ENCODE data around the gene UFD1. TPM values are rescaled to one million over a fixed set of nuclear protein-coding genes. Genes with fewer than 3 reads are reported as not detected.

The UFD1 gene
- total and polyA plus RNA-seq, 4 experiments from 2014 or later: 42.0 to 126 (median 65.0) TPM

- CTCF ChIA-PET (ENCODE audit: partially characterized antibody): no interaction called here
- no peak overlapping the region for H3K27ac ChIP-seq (ENCODE audit: low read depth, low read length)
- H3K27me3 ChIP-seq (ENCODE audit: insufficient read depth, low read length): no peaks in the 10 kb centered on the region
- no peaks in the 10 kb centered on the region for H3K9me3 ChIP-seq (ENCODE audit: control insufficient read depth in 1 of 2, low read length in 2 of 2)
- H3K4me3 ChIP-seq (ENCODE audit: low read length in 2 of 2): no peak overlapping the region
- Mint-ChIP-seq H3K4me3 (no peak overlapping the region), H3K27me3 (no peaks in the 10 kb centered on the region), H3K27ac (peak overlapping the region in 1 of 7 donors; percentile 41), H3K36me3 (peaks cover 55 to 64% of the 10 kb centered on the region in 2 donors), H3K9me3 (peaks cover 0 to 1% (median 0%) of the 10 kb centered on the region in 8 donors), H3K4me1 (peaks cover 8 to 19% (median 12%) of the 10 kb centered on the region in 4 donors)
- no peaks in the 10 kb centered on the region for H3K4me1 ChIP-seq (ENCODE audit: insufficient read depth, low read length)
- intact Hi-C loops (cut with micrococcal nuclease): no loop called here
- peaks cover 53% of the 10 kb centered on the region for H3K36me3 ChIP-seq (ENCODE audit: insufficient read depth, low read length)
- no peak for DNase-seq
- POLR2A ChIA-PET (ENCODE audit: partially characterized antibody): no interaction called here
These were observed 71.1 kb downstream of the UFD1 start for GRCh38 chr22:19407649-19408606.

DNA sequence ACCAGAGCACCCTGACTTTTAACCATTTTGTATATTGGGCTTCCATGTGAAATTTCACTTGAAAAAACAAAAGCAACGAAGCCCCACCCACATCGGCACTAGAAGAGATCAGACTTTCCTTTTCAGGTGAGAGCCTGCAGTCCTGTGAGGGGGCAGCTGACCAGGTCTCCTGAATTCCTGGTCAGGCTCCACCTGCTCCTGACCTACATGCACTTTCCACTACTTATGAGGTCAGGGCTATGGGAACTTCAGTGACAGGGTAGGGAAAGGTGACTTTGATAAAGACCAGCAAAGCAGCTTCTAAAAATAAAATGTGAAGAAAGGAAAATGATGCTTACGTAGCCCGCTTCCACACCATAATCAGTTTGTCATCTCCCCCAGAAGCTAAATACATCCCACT, 72.1 kb downstream of the UFD1 start:
- no peaks in the 10 kb centered on the region for H3K27me3 ChIP-seq (ENCODE audit: insufficient read depth, low read length)
- Mint-ChIP-seq H3K27me3 (no peaks in the 10 kb centered on the region), H3K9me3 (peaks cover 0 to 1% (median 0%) of the 10 kb centered on the region in 8 donors), H3K4me3 (no peak overlapping the region), H3K36me3 (peaks cover 58 to 70% of the 10 kb centered on the region in 2 donors), H3K27ac (peak overlapping the region in 1 of 7 donors; percentile 47), H3K4me1 (peaks cover 3 to 9% (median 5%) of the 10 kb centered on the region in 4 donors)
- intact Hi-C loops (cut with micrococcal nuclease): no loop called here
- ChIA-PET CTCF (ENCODE audit: partially characterized antibody) (no interaction called here), POLR2A (ENCODE audit: partially characterized antibody) (no interaction called here)
- peaks cover 54% of the 10 kb centered on the region for H3K36me3 ChIP-seq (ENCODE audit: insufficient read depth, low read length)
- DNase-seq: no peak
- H3K27ac ChIP-seq (ENCODE audit: low read depth, low read length): no peak overlapping the region
- H3K4me3 ChIP-seq (ENCODE audit: low read length in 2 of 2): no peak overlapping the region
- no peaks in the 10 kb centered on the region for H3K4me1 ChIP-seq (ENCODE audit: insufficient read depth, low read length)
- no peaks in the 10 kb centered on the region for H3K9me3 ChIP-seq (ENCODE audit: control insufficient read depth in 1 of 2, low read length in 2 of 2)

GRCh38 chr22:19406281-19406811, 72.6 kb downstream of the UFD1 start:
- Mint-ChIP-seq H3K4me3 (no peak overlapping the region), H3K36me3 (peaks cover 59 to 75% of the 10 kb centered on the region in 2 donors), H3K27ac (peak overlapping the region in 1 of 7 donors; percentile 36), H3K27me3 (no peaks in the 10 kb centered on the region), H3K9me3 (peaks cover 0 to 1% (median 0%) of the 10 kb centered on the region in 8 donors), H3K4me1 (peaks cover under 1 to 4% (median 2%) of the 10 kb centered on the region in 4 donors)
- intact Hi-C loops (cut with micrococcal nuclease): no loop called here
- no peaks in the 10 kb centered on the region for H3K27me3 ChIP-seq (ENCODE audit: insufficient read depth, low read length)
- H3K36me3 ChIP-seq (ENCODE audit: insufficient read depth, low read length): peaks cover 58% of the 10 kb centered on the region
- no peaks in the 10 kb centered on the region for H3K9me3 ChIP-seq (ENCODE audit: control insufficient read depth in 1 of 2, low read length in 2 of 2)
- no peak overlapping the region for H3K27ac ChIP-seq (ENCODE audit: low read depth, low read length)
- no peak for DNase-seq
- CTCF ChIA-PET (ENCODE audit: partially characterized antibody): no interaction called here
- H3K4me3 ChIP-seq (ENCODE audit: low read length in 2 of 2): no peak overlapping the region
- POLR2A ChIA-PET (ENCODE audit: partially characterized antibody): no interaction called here
- H3K4me1 ChIP-seq (ENCODE audit: insufficient read depth, low read length): no peaks in the 10 kb centered on the region

DNA sequence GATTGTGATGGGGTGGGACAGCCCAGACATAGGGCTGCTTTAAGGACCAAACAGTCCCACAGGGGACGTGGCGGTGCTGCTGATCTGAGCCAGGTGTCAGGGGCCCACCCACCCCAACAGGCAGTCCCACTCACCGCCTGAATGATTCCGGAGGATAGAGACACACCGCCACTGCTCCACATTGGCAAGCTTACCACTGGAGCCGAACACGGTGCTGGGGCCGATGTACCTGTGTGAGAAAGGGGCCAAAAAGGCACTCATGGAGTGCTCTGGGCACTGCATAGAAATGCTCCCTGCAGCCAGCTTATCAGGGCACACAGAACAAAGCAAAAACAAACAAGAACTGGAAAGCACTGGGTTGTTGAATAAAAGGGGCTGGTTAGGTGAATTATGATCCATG, 73.3 kb downstream of the UFD1 start:
- no peak overlapping the region for H3K4me3 Mint-ChIP-seq
- H3K27ac Mint-ChIP-seq: no peak overlapping the region
- H3K36me3 ChIP-seq (ENCODE audit: insufficient read depth, low read length): peaks cover 55% of the 10 kb centered on the region
- CTCF ChIA-PET (ENCODE audit: partially characterized antibody): interaction anchor here (1.4 kb wide), 1 partner anchor 10 kb away, joined by 3 read pairs; no protein-coding TSS in a partner anchor
- H3K27me3 ChIP-seq (ENCODE audit: insufficient read depth, low read length): no peaks in the 10 kb centered on the region
- no peaks in the 10 kb centered on the region for H3K27me3 Mint-ChIP-seq
- peaks cover 0 to 1% (median 0%) of the 10 kb centered on the region in 8 donors for H3K9me3 Mint-ChIP-seq
- H3K4me3 ChIP-seq (ENCODE audit: low read length in 2 of 2): no peak overlapping the region
- H3K4me1 ChIP-seq (ENCODE audit: insufficient read depth, low read length): no peaks in the 10 kb centered on the region
- H3K36me3 Mint-ChIP-seq: peaks cover 66 to 78% of the 10 kb centered on the region in 2 donors
- peaks cover 0 to 2% (median under 1%) of the 10 kb centered on the region in 4 donors for H3K4me1 Mint-ChIP-seq
- POLR2A ChIA-PET (ENCODE audit: partially characterized antibody): interaction anchor here (0.9 kb wide), 1 partner anchor 28 kb away, joined by 3 read pairs; no protein-coding TSS in a partner anchor
- intact Hi-C loops (cut with micrococcal nuclease): no loop called here
- DNase-seq: no peak
- H3K9me3 ChIP-seq (ENCODE audit: control insufficient read depth in 1 of 2, low read length in 2 of 2): no peaks in the 10 kb centered on the region
- H3K27ac ChIP-seq (ENCODE audit: low read depth, low read length): no peak overlapping the region

GRCh38 chr22:19405133-19405532, 73.9 kb downstream of the UFD1 start:
- Histone ChIP-seq H3K36me3 (ENCODE audit: insufficient read depth, low read length) (peaks cover 50% of the 10 kb centered on the region), H3K27ac (ENCODE audit: low read depth, low read length) (no peak overlapping the region), H3K27me3 (ENCODE audit: insufficient read depth, low read length) (no peaks in the 10 kb centered on the region), H3K4me3 (ENCODE audit: low read length in 2 of 2) (no peak overlapping the region), H3K9me3 (ENCODE audit: control insufficient read depth in 1 of 2, low read length in 2 of 2) (no peaks in the 10 kb centered on the region), H3K4me1 (ENCODE audit: insufficient read depth, low read length) (no peaks in the 10 kb centered on the region)
- Mint-ChIP-seq H3K9me3 (peaks cover 0 to 1% (median 0%) of the 10 kb centered on the region in 8 donors), H3K27ac (peak overlapping the region in 1 of 7 donors; percentile 50), H3K4me3 (no peak overlapping the region), H3K4me1 (peaks cover 0 to 2% (median under 1%) of the 10 kb centered on the region in 4 donors), H3K27me3 (no peaks in the 10 kb centered on the region), H3K36me3 (peaks cover 68 to 79% of the 10 kb centered on the region in 2 donors)
- ChIA-PET CTCF (ENCODE audit: partially characterized antibody) (interaction anchor here (1.4 kb wide), 1 partner anchor 9 kb away, joined by 3 read pairs; no protein-coding TSS in a partner anchor), POLR2A (ENCODE audit: partially characterized antibody) (interaction anchor here (0.8 to 0.9 kb wide), 2 partner anchors 26 to 29 kb away, joined by 3 read pairs; partner anchors contain the start of gene HIRA)
- no peak for DNase-seq
- intact Hi-C loops (cut with micrococcal nuclease): no loop called here

DNA sequence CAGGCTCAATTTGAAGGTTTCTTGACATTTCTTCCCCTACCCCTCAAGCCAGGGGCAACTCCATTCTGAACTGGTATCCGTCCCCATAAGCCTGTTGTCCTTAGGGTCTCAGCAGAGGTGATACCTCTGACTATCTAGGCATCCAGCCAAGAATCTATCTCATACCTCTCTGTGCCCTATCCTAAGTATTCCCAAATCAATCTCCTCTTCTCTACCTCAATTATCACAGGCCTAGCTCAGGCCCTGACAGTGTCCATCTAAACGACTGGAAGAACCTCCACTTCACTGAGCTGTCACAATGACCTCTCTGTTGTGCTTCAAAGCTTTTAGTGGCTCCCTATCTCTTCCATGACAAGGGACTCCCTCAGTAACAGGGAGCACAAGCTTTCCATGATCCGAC, 74.3 kb downstream of the UFD1 start:
- no peak for DNase-seq
- H3K4me1 ChIP-seq (ENCODE audit: insufficient read depth, low read length): no peaks in the 10 kb centered on the region
- Mint-ChIP-seq H3K36me3 (peaks cover 68 to 77% of the 10 kb centered on the region in 2 donors), H3K9me3 (peaks cover 0 to 1% (median 0%) of the 10 kb centered on the region in 8 donors), H3K4me1 (peaks cover 0 to 2% (median under 1%) of the 10 kb centered on the region in 4 donors), H3K27ac (peak overlapping the region in 2 of 7 donors; percentile 44 to 50), H3K27me3 (no peaks in the 10 kb centered on the region), H3K4me3 (no peak overlapping the region)
- H3K36me3 ChIP-seq (ENCODE audit: insufficient read depth, low read length): peaks cover 47% of the 10 kb centered on the region
- no peak overlapping the region for H3K4me3 ChIP-seq (ENCODE audit: low read length in 2 of 2)
- H3K27ac ChIP-seq (ENCODE audit: low read depth, low read length): no peak overlapping the region
- intact Hi-C loops (cut with micrococcal nuclease): no loop called here
- ChIA-PET CTCF (ENCODE audit: partially characterized antibody) (interaction anchor here (1.4 kb wide), 1 partner anchor 9 kb away, joined by 3 read pairs; no protein-coding TSS in a partner anchor), POLR2A (ENCODE audit: partially characterized antibody) (interaction anchor here (0.8 to 0.9 kb wide), 2 partner anchors 27 to 29 kb away, joined by 3 read pairs; partner anchors contain the start of gene HIRA)
- H3K9me3 ChIP-seq (ENCODE audit: control insufficient read depth in 1 of 2, low read length in 2 of 2): no peaks in the 10 kb centered on the region
- no peaks in the 10 kb centered on the region for H3K27me3 ChIP-seq (ENCODE audit: insufficient read depth, low read length)

Measured in CD4-positive, alpha-beta memory T cell (primary cell).